ENCODE data around the gene PRDM7. TPM values are rescaled to one million over a fixed set of nuclear protein-coding genes. Genes with fewer than 3 reads are reported as not detected.
"Not testable (repeated sequence)": the region's sequence is repeated elsewhere in the genome, so short reads cannot be mapped to it uniquely, and the experiment has no call there.

Gene PRDM7
- not detected in 2 replicates for total RNA-seq (2014; rRNA removed; shearing (Covaris generic))

GRCh38 chr16:90077240-90077756 lies at the start of gene PRDM7:
Gene PRDM7 (minus strand): TSS chr16:90077331. CDS start chr16:90075910, 1,421 bp downstream.
- DNase-seq (ENCODE audit: low read depth), result peak; percentile 94

DNA sequence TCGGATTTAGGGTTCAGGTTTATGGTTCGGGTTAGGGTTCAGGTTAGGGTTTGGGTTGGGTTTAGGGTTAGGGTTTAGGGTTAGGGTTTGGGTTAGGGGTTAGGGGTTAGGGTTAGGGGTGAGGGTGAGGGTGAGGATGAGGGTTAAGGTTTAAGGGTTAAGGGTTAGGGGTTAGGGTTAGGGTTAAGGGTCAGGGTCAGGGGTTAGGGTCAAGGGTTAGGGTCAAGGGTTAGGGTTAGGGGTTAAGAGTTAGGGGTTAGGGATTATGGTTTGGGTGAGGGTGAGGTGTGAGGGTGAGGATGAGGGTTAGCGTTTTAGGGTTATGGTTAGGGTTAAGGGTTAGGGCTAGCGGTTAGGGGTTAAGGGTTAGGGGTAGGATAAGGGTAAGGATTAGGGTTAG lies 44.7 kb upstream of the PRDM7 start:
- not testable (repeated sequence) for DNase-seq (ENCODE audit: low read depth)

GRCh38 chr16:90107617-90108016 lies 30.5 kb upstream of the PRDM7 start:
- not testable (repeated sequence) for DNase-seq (ENCODE audit: low read depth)

DNA sequence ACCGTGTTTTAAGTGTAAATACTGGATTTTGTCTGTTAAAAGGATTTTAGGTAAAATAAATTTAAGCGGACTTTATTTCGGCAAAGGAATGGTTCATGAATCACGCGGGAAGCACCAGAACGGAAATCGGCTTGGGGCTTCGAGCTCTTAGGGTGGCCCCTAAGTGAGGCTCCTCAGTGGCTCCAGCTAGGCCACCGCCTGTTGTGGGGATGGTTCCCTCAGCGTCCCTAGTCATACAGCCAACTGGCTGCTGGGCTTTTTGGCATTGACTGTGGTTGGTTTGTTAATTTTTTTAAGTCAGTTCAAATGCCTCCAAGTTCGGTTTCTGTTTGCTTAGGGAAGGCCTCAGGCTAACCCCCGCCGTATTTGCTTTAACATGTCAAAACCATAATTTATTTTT lies 29.9 kb upstream of the PRDM7 start:
- not testable (repeated sequence) for DNase-seq (ENCODE audit: low read depth)

- DNase-seq (ENCODE audit: low read depth), result not testable (repeated sequence)
Observed at GRCh38 chr16:90106271-90106670, 29.1 kb upstream of the PRDM7 start.

DNA sequence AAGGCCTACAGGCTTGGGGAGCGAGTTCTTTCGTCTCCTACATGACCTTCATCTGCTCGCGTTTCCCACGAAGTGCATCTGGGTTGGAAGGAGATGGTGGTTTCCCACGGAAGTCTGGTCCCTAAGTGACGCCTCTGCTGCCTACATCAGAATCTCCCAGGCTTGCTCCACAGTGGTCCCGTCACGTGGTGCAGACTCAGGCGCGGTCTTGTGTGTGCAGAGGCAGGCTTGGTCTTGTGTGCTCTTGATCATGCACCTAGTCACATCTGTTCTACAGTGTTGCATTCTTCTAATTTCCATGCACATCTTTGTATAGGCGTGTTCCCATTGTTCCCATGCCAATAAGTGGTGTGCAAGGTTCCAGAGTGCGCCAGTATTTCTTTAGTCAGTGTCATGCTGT lies 27.6 kb upstream of the PRDM7 start:
- DNase-seq (ENCODE audit: low read depth), result not testable (repeated sequence)

DNA sequence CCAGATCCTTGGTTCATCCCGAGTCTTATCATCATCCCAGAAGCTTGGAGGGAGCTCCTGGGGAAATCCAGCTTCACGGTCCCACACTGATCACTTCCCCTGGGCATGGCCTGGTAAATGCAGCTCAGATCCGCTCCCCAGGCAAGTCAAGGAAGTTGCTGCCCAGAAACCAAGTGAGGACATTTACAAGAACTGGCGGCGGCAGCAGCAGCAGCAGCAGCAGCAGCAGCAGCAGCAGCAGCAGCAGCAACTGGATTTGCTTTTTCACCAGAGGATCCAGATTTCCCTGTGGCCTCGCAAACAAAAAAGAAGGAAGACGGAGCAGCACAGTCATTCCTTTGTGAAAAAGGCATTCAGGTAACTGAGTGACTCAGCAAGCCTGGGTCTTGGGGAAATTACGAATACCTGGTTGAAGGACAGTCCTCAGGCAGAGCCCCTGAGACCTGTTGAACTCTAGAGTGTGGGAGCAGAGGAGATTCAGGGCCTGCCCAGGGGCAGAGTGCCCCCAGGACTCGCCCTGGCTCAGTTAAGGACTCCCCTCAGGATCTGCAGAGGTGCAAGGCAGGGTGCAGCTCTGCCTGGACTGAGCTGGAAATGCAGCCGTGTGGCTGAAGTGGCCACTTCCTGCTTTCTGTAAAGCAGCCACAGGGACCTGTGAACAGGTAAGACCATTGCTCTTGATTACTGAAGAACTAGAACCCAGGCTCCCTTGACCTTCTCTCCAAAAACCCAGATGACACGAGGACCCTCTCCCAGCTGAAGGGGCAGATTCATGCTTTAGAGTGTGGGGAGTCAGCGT lies 25.2 kb upstream of the PRDM7 start:
- DNase-seq (ENCODE audit: low read depth), result not testable (repeated sequence)

DNA sequence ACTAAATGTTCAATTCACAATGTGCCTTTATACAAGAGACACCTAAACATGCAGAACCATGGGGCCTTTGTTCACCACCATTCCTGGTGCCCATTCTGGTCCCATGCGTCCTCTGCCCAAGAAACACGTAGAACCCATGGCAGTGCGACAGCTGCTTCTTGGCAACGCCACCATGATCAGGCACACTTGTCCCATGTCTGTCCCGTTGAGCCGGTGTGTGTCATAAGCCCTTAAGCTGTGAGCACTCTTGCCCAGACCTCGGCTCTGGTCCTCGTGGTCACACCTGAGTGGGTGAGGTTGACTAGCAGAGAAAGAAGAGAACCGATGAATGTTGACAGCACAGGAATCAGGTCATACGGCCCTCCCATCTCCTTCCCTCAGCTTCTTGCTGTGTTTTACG lies 24.2 kb upstream of the PRDM7 start:
- DNase-seq (ENCODE audit: low read depth), result not testable (repeated sequence)

GRCh38 chr16:90100790-90101189 lies 23.7 kb upstream of the PRDM7 start:
- not testable (repeated sequence) for DNase-seq (ENCODE audit: low read depth)

GRCh38 chr16:90100229-90100628 lies 23.1 kb upstream of the PRDM7 start:
- DNase-seq (ENCODE audit: low read depth), result not testable (repeated sequence)

- not testable (repeated sequence) for DNase-seq (ENCODE audit: low read depth)
Observed at GRCh38 chr16:90098936-90099335, 21.8 kb upstream of the PRDM7 start.

- DNase-seq (ENCODE audit: low read depth), result peak; percentile 45
Observed at GRCh38 chr16:90097010-90097684, 20.0 kb upstream of the PRDM7 start.

DNA sequence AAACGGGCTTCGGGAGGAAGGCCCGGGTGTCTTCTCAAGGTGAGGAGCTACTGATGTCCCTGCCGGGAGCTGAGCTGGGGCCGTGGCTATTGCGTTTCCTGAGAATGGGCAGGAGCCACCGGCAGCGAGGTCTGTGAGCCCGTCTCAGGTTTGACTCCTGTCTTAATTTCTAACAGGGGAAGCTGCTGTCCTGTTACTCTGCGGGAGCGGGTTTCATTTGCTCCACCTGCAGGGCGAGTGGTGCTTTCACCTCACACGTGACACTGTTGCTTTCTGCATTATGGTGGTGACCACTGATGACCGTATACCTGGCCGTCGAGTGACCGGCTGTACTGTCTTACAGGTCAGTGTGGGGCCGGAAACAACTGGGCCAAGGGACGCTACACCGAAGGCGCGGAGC lies 17.7 kb upstream of the PRDM7 start:
- DNase-seq (ENCODE audit: low read depth), result not testable (repeated sequence)

DNA sequence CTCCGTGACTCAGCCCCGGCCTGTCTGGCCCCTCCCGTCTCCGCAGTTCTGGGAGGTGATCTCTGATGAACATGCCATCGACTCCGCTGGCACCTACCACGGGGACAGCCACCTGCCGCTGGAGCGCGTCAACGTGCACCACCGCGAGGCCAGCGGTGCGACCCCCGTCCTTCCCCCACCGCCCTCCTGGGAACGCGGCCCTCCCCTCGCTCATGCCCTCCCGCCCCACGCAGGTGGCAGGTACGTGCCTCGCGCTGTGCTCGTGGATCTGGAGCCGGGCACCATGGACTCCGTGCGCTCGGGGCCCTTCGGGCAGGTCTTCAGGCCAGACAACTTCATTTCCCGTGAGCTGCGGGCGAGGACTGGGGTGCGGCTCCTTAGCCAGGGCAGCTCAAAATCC lies 17.2 kb upstream of the PRDM7 start:
- not testable (repeated sequence) for DNase-seq (ENCODE audit: low read depth)

DNA sequence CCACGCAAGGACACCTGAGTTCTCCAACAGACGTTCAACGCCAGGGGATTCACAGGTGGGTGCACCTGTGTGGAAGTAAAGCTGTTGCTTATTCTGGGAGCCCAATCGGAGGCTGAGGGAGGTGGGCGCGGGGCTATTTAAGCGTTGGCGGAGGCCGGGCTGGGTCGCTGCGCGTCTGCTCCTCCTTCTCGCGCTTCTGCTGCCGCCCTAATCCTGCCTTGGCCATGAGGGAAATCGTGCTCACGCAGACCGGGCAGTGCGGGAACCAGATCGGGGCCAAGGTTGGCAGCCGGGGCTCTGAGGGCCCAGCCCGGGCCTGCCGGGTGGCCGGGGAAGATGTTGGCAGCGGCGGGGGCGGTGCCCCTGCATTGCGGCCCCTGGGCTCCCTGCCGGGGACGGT lies 16.7 kb upstream of the PRDM7 start:
- DNase-seq (ENCODE audit: low read depth), result not testable (repeated sequence)

GRCh38 chr16:90092781-90093180 lies 15.7 kb upstream of the PRDM7 start:
- DNase-seq (ENCODE audit: low read depth), result peak; percentile 9

DNA sequence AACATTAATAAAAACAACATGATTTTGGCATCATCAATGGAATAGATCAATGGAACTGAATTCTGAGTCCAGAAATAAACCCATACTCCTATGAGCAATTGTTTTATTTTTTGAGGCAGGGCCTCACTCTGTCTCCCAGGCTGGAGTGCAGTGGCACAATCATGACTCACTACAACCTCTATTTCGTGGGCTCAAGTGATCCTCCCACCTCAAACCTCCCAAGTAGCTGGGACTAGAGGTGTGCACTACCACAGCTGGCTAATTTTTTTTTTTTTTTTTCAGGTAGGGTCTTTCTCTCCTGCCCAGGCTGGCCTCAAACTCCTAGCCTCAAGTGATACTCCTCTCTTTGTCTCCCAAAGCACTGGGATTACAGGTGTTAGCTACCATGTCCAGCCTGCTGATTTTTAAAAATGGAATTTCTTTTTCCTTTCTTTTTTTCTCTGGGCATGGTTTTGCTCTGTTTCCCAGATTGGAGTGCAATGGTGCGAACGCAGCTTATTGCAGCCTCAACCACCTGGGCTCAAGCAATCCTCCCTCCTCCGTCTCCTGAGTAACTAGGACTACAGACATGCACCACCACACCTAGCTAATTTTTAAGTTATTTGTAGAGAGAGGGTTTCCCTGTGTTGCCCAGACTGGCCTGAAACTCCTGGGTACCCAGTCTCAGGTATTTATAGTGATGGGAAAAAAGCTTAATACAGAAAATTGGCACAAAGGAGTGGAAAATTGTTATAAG lies 7.3 kb upstream of the PRDM7 start:
- no peak for DNase-seq (ENCODE audit: low read depth)

- no peak for DNase-seq (ENCODE audit: low read depth)
Observed at GRCh38 chr16:90083139-90083538, 6.0 kb upstream of the PRDM7 start.

- DNase-seq (ENCODE audit: low read depth), result no peak
Observed at GRCh38 chr16:90081606-90081970, 4.5 kb upstream of the PRDM7 start.

- no peak for DNase-seq (ENCODE audit: low read depth)
Observed at GRCh38 chr16:90078579-90078895, 1.4 kb upstream of the PRDM7 start.

GRCh38 chr16:90077757-90078578 lies 837 bp upstream of the PRDM7 start:
- DNase-seq (ENCODE audit: low read depth), result peak; percentile 46

Data from M059J (cell line).